Measurements from ENCODE around the gene PTPRE. TPM values are rescaled to one million over a fixed set of nuclear protein-coding genes. Genes with fewer than 3 reads are reported as not detected.

The PTPRE gene
- total and polyA plus RNA-seq, 2 of the 4 experiments (the other 2 are of a cell fraction): 0.34 to 0.54 TPM

DNA sequence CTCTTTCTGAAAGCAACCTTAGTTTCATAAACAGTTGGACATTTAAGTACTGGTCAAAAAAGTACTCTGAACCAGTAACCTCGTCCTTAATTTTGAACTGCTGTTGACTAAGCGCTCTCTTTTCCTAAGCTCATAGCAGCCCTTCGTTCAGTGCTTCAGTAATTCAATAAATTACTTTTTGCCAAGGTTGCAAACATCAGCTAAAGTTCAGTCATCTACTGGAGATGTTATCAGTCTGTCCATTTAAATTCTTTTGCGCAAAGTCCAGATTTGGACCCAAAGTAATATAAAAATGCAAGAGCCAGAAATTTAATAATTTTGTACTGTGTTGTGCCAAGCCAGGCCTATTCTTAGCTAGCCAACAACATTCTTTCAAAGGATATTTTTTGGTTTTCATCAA, 8.4 kb downstream of the PTPRE start:
- Histone ChIP-seq H3K4me1 (ENCODE audit: control insufficient read depth, insufficient read depth, low read length) (peaks cover 2% of the 10 kb centered on the region; the same call in 1 of the 2 replicates), H3K56ac (ENCODE audit: extremely low read depth, insufficient read depth, low read length) (no peak overlapping the region), H3K36me3 (ENCODE audit: control insufficient read depth, insufficient read depth, low read length) (no peaks in the 10 kb centered on the region), H3K27me3 (ENCODE audit: control insufficient read depth, insufficient read depth, low read length) (no peaks in the 10 kb centered on the region), H2AK5ac (ENCODE audit: low read depth, low read length) (no peak overlapping the region), H3K9me3 (ENCODE audit: control insufficient read depth, insufficient read depth, low read length) (no peaks in the 10 kb centered on the region), H3K18ac (ENCODE audit: low read depth, low read length) (no peak overlapping the region), H2BK20ac (ENCODE audit: low read depth, low read length) (no peak overlapping the region), H2BK15ac (ENCODE audit: low read depth, low read length) (no peak overlapping the region), H4K91ac (ENCODE audit: insufficient read depth, low read depth, low read length) (no peak overlapping the region), H2AFZ (replicated peaks; ENCODE audit: low read length, poor library complexity) (no peak overlapping the region), H4K8ac (ENCODE audit: low read depth in 2 of 2, low read length in 2 of 2) (no peak overlapping the region), H4K5ac (ENCODE audit: low read depth, low read length) (no peak overlapping the region), H3K4ac (ENCODE audit: low read depth, low read length) (no peak overlapping the region), H3K27ac (ENCODE audit: insufficient read depth, low read length) (no peak overlapping the region), H3K23ac (ENCODE audit: low read depth, low read length) (no peak overlapping the region), H2BK120ac (ENCODE audit: low read depth, low read length) (no peak overlapping the region), H3K9ac (ENCODE audit: low read depth, low read length) (no peak overlapping the region), H4K20me1 (ENCODE audit: insufficient read depth, low read length) (no peaks in the 10 kb centered on the region), H3K4me2 (ENCODE audit: low read depth, low read length) (no peak overlapping the region), H2AK9ac (replicated peaks; ENCODE audit: low read depth, low read length, poor library complexity) (no peak overlapping the region), H3K9me1 (ENCODE audit: insufficient read depth, low read length) (no peaks in the 10 kb centered on the region; the same call in 1 of the 2 replicates), H3K79me1 (ENCODE audit: low read depth in 1 of 2, low read length in 2 of 2) (no peaks in the 10 kb centered on the region; a peak in 1 of 4 replicates), H3K14ac (replicated peaks; ENCODE audit: low read depth, low read length) (no peak overlapping the region), H2BK5ac (ENCODE audit: low read depth, low read length, poor library complexity, severe bottlenecking) (no peak overlapping the region), H3K4me3 (ENCODE audit: insufficient read depth, low read depth, low read length) (no peak overlapping the region)
- POLR2A ChIA-PET (ENCODE audit: unreplicated experiment): no interaction called here
- dilution Hi-C loops (cut with HindIII; ENCODE audit: low sequenced_read_pairs, unreplicated experiment): no loop called here
- DNase-seq: no peak
- TF ChIP-seq FOS (IDR thresholded peaks at IDR 0.05; ENCODE audit: low read depth, low read length) (no peak), RCOR1 (IDR thresholded peaks at IDR 0.05; ENCODE audit: insufficient replicate concordance, low read length) (no peak), RAD21 (IDR thresholded peaks at IDR 0.05; ENCODE audit: low read length) (no peak), RFX5 (IDR thresholded peaks at IDR 0.05; ENCODE audit: low read depth, low read length) (no peak), MXI1 (IDR thresholded peaks at IDR 0.05; ENCODE audit: borderline replicate concordance, low read depth, low read length) (no peak), CEBPB (IDR thresholded peaks at IDR 0.05; ENCODE audit: low read depth, low read length) (no peak), SMC3 (IDR thresholded peaks at IDR 0.05; ENCODE audit: low read depth, low read length) (no peak), MAFK (IDR thresholded peaks at IDR 0.05; ENCODE audit: low read depth, low read length) (no peak), BHLHE40 (IDR thresholded peaks at IDR 0.05; ENCODE audit: low read depth, low read length) (no peak), NFE2L2 (IDR thresholded peaks at IDR 0.05; ENCODE audit: low read depth, low read length) (no peak), POLR2A (IDR thresholded peaks at IDR 0.05; ENCODE audit: low read depth, low read length) (no peak), MAZ (IDR thresholded peaks at IDR 0.05; ENCODE audit: borderline replicate concordance, low read depth, low read length) (no peak), ELK1 (IDR thresholded peaks at IDR 0.05; ENCODE audit: borderline replicate concordance, low read depth, low read length) (no peak), CHD1 (IDR thresholded peaks at IDR 0.05; ENCODE audit: low read depth, low read length) (no peak)
- TF ChIP-seq, protein P1, sequence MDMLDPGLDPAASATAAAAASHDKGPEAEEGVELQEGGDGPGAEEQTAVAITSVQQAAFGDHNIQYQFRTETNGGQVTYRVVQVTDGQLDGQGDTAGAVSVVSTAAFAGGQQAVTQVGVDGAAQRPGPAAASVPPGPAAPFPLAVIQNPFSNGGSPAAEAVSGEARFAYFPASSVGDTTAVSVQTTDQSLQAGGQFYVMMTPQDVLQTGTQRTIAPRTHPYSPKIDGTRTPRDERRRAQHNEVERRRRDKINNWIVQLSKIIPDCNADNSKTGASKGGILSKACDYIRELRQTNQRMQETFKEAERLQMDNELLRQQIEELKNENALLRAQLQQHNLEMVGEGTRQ (IDR thresholded peaks at IDR 0.05; ENCODE audit: low read depth, low read length): no peak
- TF ChIP-seq, protein P2, sequence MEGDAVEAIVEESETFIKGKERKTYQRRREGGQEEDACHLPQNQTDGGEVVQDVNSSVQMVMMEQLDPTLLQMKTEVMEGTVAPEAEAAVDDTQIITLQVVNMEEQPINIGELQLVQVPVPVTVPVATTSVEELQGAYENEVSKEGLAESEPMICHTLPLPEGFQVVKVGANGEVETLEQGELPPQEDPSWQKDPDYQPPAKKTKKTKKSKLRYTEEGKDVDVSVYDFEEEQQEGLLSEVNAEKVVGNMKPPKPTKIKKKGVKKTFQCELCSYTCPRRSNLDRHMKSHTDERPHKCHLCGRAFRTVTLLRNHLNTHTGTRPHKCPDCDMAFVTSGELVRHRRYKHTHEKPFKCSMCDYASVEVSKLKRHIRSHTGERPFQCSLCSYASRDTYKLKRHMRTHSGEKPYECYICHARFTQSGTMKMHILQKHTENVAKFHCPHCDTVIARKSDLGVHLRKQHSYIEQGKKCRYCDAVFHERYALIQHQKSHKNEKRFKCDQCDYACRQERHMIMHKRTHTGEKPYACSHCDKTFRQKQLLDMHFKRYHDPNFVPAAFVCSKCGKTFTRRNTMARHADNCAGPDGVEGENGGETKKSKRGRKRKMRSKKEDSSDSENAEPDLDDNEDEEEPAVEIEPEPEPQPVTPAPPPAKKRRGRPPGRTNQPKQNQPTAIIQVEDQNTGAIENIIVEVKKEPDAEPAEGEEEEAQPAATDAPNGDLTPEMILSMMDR (conservative IDR thresholded peaks at IDR 0.05; ENCODE audit: low read depth, low read length): no peak
- no peak for ATAC-seq (ENCODE audit: low read depth)
- in situ Hi-C loops (cut with MboI; ENCODE audit: low sequenced_read_pairs): no loop called here
- intact Hi-C loops (cut with micrococcal nuclease): no loop called here
- WGBS, 2 experiments (ENCODE audit: extremely low coverage in 2 of 2, insufficient read length in 1 of 2): no CpG with 5 or more reads among the region's 4 CpGs
- BruUV-seq (replicated peaks): no TSS peak
- CTCF ChIA-PET: no interaction called here
